Bronchial epithelial cell (primary cell): ENCODE measurements around the gene BSG. TPM values are rescaled to one million over a fixed set of nuclear protein-coding genes. Genes with fewer than 3 reads are reported as not detected.

Source experiments
- DNase-seq: peaks from one replicate; pipeline ENCODE4 v3.0.0-alpha.2; 2010; ENCODE audit warnings: low read depth
- FAIRE-seq: peaks from 2 replicates; lab custom pipeline; 2011; peaks lifted over from hg19 to GRCh38; lab: Jason Lieb, UNC
- H3K27me3 ChIP-seq: 2 replicates; pipeline ENCODE4 v1.5.1; 2011; ENCODE audit warnings: low read length; ENCODE audit not compliant: control insufficient read depth, insufficient read depth
- H3K36me3 ChIP-seq: 2 replicates; pipeline ENCODE4 v1.5.1; 2011; ENCODE audit warnings: low read length; ENCODE audit not compliant: control insufficient read depth, insufficient read depth
- H3K4me3 ChIP-seq: 2 replicates; pipeline ENCODE4 v1.5.1; 2011; ENCODE audit warnings: mild to moderate bottlenecking, low read depth, low read length, control low read depth
- CTCF ChIP-seq: IDR thresholded peaks from 2 replicates; pipeline ENCODE4 v1.5.1; 2011; ENCODE audit warnings: mild to moderate bottlenecking, moderate library complexity, low read length, control low read depth, inconsistent platforms; ENCODE audit not compliant: insufficient read depth, severe bottlenecking
- total RNA-seq: library from RNA; depleted of rRNA; stranded (reverse); fragments of >200 nt; gene quantifications from 2 replicates; pipeline ENCODE4 v1.2.1, GENCODE V29; 2014

Gene BSG
- total RNA-seq, 1 donor from 2014 or later = 369 TPM

GRCh38 chr19:595326-596262 lies 23.2 kb downstream of the BSG start:
- H3K36me3 ChIP-seq = no peaks in the 10 kb centered on the region
- no peak overlapping the region for H3K4me3 ChIP-seq
- TF ChIP-seq CTCF = no peak
- H3K27me3 ChIP-seq = peaks cover 2% of the 10 kb centered on the region
- no peak for DNase-seq
- no peak for FAIRE-seq

DNA sequence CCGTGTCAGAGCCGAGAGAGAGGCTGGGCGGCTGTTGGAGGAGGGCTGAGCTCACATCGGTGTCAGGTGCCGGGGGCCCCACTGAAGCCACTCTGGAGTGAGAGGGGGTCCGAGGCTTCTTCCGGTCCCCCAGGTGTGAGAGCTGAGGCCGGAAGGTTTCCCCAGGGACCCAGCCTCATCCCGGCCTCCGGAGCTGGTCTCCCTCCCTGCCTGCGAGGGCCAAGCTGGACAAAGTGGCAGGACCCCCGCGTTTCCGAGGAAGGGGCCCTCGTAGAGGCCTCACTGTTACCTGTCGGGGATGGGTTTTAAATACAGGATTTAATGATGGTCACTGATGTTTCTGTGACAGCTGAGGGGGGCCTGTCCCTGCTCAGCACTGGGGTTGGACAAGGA lies 23.9 kb downstream of the BSG start:
- DNase-seq (no peak), FAIRE-seq (no peak)
- H3K4me3 ChIP-seq = no peak overlapping the region
- TF ChIP-seq CTCF = no peak
- peaks cover 1% of the 10 kb centered on the region for H3K27me3 ChIP-seq
- H3K36me3 ChIP-seq = no peaks in the 10 kb centered on the region

DNA sequence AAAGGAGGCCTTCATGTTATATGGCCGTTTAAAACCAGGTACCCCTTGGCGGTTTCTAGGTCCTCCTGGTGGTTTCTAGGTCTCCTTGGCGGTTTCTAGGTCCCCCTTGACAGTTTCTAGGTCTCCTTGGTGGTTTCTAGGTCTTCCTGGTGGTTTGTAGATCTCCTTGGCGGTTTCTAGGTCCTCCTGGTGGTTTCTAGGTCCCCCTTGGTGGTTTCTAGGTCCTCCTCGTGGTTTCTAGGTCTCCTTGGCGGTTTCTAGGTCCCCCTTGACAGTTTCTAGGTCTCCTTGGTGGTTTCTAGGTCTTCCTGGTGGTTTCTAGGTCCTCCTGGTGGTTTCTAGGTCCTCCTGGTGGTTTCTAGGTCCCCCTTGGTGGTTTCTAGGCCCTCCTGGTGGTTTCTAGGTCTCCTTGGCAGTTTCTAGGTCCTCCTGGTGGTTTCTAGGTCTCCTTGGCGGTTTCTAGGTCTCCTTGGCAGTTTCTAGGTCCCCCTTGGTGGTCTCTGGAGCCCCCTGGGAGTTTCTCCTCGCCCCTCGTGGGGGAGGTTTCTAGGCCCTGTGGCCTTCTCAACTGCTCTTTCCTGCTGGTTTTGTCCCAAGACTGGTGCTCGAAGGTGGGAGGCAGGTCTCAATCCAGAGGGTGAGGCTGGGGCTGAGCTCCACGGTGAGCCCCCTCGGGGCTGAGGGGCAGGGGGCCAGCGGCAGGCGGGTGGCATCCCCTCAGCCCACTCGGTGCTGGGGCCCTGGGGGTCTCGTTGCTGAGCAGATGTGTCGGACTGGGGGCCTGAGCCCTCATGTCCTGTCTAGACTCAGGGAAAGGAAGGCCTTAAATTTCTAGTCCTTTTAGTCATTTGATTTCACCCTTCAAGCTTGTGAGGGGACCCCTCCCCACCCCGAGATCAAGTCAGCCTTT lies 25.3 kb downstream of the BSG start:
- TF ChIP-seq CTCF = no peak
- H3K27me3 ChIP-seq = no peaks in the 10 kb centered on the region
- peak; percentile 28 for FAIRE-seq

GRCh38 chr19:601310-601709 lies 28.9 kb downstream of the BSG start:
- Histone ChIP-seq H3K4me3 (no peak overlapping the region), H3K36me3 (no peaks in the 10 kb centered on the region), H3K27me3 (no peaks in the 10 kb centered on the region)
- DNase-seq (no peak), FAIRE-seq (no peak)
- TF ChIP-seq CTCF = no peak

More for the DNA sequence above, 25.3 kb downstream of the BSG start:
- no peaks in the 10 kb centered on the region for H3K36me3 ChIP-seq
- H3K4me3 ChIP-seq = no peak overlapping the region
- no peak for DNase-seq

GRCh38 chr19:601790-602189 lies 29.4 kb downstream of the BSG start:
- no peak for TF ChIP-seq CTCF
- H3K27me3 ChIP-seq = no peaks in the 10 kb centered on the region
- no peak overlapping the region for H3K4me3 ChIP-seq
- no peaks in the 10 kb centered on the region for H3K36me3 ChIP-seq
- FAIRE-seq (no peak), DNase-seq (no peak)
